ENCODE measurements around the gene SNRPN.
"Not testable (repeated sequence)": the region's sequence is repeated elsewhere in the genome, so short reads cannot be mapped to it uniquely, and the experiment has no call there.

Gene SNRPN

GRCh38 chr15:24966364-24967103 is 11.7 kb downstream of the SNRPN start:
- no peak for DNase-seq

- DNase-seq: no peak
These were observed 16.3 kb downstream of the SNRPN start for GRCh38 chr15:24971052-24971451.

- no peak for DNase-seq
These were observed 17.0 kb downstream of the SNRPN start for GRCh38 chr15:24971772-24972171.

GRCh38 chr15:24972707-24973106 is 17.9 kb downstream of the SNRPN start:
- not testable (repeated sequence) for DNase-seq

GRCh38 chr15:24976932-24977331 is 22.1 kb downstream of the SNRPN start:
- no peak for DNase-seq

GRCh38 chr15:24977686-24978085 is 22.9 kb downstream of the SNRPN start:
- DNase-seq: no peak

- DNase-seq: peak in 1 of 51 donors; percentile 1
These were observed 30.4 kb downstream of the SNRPN start for GRCh38 chr15:24985224-24985623.

- no peak for DNase-seq
These were observed 31.9 kb downstream of the SNRPN start for GRCh38 chr15:24986653-24987052.

- no peak for DNase-seq
These were observed 64.6 kb downstream of the SNRPN start for GRCh38 chr15:25019434-25019833.

GRCh38 chr15:25022233-25022632 is 67.4 kb downstream of the SNRPN start:
- no peak for DNase-seq

All from hypothalamus (tissue), 51 donors.